Peyer's patch (tissue), 4 donors: ENCODE data around the gene TAGAP. TPM values are rescaled to one million over a fixed set of nuclear protein-coding genes. Genes with fewer than 3 reads are reported as not detected.

Source experiments
- DNase-seq, 3 donors: peaks; one replicate each; pipeline ENCODE4 v3.0.0-alpha.2; 2017 to 2019
- H3K27ac ChIP-seq, 4 donors: fragments of 200-600 bp; sonication (generic); one replicate each; pipeline ENCODE4 v1.5.1; 2016 to 2019
- H3K27me3 ChIP-seq, 2 donors: fragments of 200-600 bp; sonication (generic); one replicate each; pipeline ENCODE4 v1.5.1; 2019
- H3K36me3 ChIP-seq, 3 donors: fragments of 200-600 bp; sonication (generic); one replicate each; pipeline ENCODE4 v1.5.1; 2016 to 2019
- H3K4me1 ChIP-seq, 4 donors: fragments of 200-600 bp; sonication (generic); one replicate each; pipeline ENCODE4 v1.5.1; 2016 to 2019
- H3K4me3 ChIP-seq, 4 donors: fragments of 200-600 bp; sonication (generic); 1 replicate in 3 of 4; 2 replicates in 1 of 4; pipeline ENCODE4 v1.5.1; 2016 to 2019; ENCODE audit warnings: mild to moderate bottlenecking in 1 of 4
- H3K9me3 ChIP-seq, 4 donors: fragments of 200-600 bp; sonication (generic); one replicate each; pipeline ENCODE4 v1.5.1; 2016 to 2019; ENCODE audit warnings: mild to moderate bottlenecking in 1 of 4
- CTCF ChIP-seq, 6 experiments: fragments of 450-650 bp in 4 of 6; fragments of 200-600 bp in 2 of 6; sonication (generic) in 1 of 6; IDR thresholded peaks; one replicate each; pipeline ENCODE4 v1.5.1; 2017 to 2019; ENCODE audit warnings: antibody characterized with exemption in 6 of 6, mild to moderate bottlenecking in 3 of 6, moderate library complexity in 1 of 6
- POLR2A ChIP-seq, 2 donors: fragments of 450-650 bp; IDR thresholded peaks; one replicate each; pipeline ENCODE4 v1.5.1; 2017; ENCODE audit warnings: antibody characterized with exemption in 2 of 2, mild to moderate bottlenecking in 2 of 2, moderate library complexity in 2 of 2
- total RNA-seq, 4 donors: library from RNA; depleted of rRNA; stranded (reverse); fragments of >200 nt; gene quantifications; one replicate each; pipeline ENCODE4 v1.1.0, GENCODE V29; 2016

TAGAP gene
- total RNA-seq, 4 donors from 2014 or later, result 3.9 to 18.2 (median 5.4) TPM

DNA sequence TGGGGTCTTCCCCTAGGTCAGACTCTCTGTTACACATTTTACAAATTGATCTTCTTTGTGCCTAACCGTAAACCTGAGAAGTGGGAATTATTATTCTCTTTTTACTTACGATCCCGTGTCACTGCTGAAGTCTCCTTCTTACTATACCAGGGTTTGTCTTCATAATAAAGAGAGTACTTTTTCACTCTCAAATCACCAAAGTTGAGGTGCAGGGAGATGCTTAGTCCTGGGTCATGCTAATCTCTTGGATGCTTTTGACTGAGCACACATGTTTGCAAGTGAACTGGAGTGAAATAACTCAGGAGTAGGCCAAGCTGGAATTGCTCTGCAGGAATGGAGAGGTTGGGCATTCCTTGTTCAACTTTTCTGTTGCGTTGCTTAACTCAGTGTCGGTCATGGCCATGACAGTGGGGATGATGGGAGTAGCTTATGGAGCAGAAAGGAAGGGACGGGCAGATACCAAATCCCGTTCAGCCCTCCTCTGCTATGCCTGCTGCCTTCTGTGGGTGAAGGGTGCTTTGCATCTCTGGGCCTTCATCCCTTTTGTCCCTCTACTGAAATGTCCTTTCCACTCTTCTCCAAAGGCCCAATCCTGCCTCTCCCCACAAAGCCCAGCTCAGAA, 15.2 kb upstream of the TAGAP start:
- DNase-seq, result no peak
- Histone ChIP-seq H3K36me3 (no peaks in the 10 kb centered on the region), H3K27ac (no peak overlapping the region), H3K9me3 (no peaks in the 10 kb centered on the region), H3K4me3 (no peak overlapping the region), H3K4me1 (peaks cover 0 to 18% (median 12%) of the 10 kb centered on the region in 4 donors), H3K27me3 (no peaks in the 10 kb centered on the region)
- TF ChIP-seq CTCF (IDR thresholded peaks at IDR 0.05) (no peak), POLR2A (IDR thresholded peaks at IDR 0.05) (no peak)

- no peaks in the 10 kb centered on the region for H3K27me3 ChIP-seq
- H3K36me3 ChIP-seq, result no peaks in the 10 kb centered on the region
- no peak overlapping the region for H3K4me3 ChIP-seq
- DNase-seq, result no peak
- no peak overlapping the region for H3K27ac ChIP-seq
- no peaks in the 10 kb centered on the region for H3K9me3 ChIP-seq
- no peak for TF ChIP-seq POLR2A (IDR thresholded peaks at IDR 0.05)
- TF ChIP-seq CTCF (IDR thresholded peaks at IDR 0.05), result no peak
- peaks cover 0 to 18% (median 12%) of the 10 kb centered on the region in 4 donors for H3K4me1 ChIP-seq
These were observed 14.3 kb upstream of the TAGAP start for GRCh38 chr6:159059141-159059540.

- H3K4me3 ChIP-seq, result no peak overlapping the region
- TF ChIP-seq POLR2A (IDR thresholded peaks at IDR 0.05) (no peak), CTCF (IDR thresholded peaks at IDR 0.05) (no peak)
- H3K9me3 ChIP-seq, result no peaks in the 10 kb centered on the region
- H3K27me3 ChIP-seq, result no peaks in the 10 kb centered on the region
- peak overlapping the region in 1 of 4 donors; percentile 58 for H3K27ac ChIP-seq
- peaks cover 0 to 8% (median 4%) of the 10 kb centered on the region in 4 donors for H3K4me1 ChIP-seq
- DNase-seq, result no peak
- no peaks in the 10 kb centered on the region for H3K36me3 ChIP-seq
These were observed 12.1 kb upstream of the TAGAP start for GRCh38 chr6:159056899-159057298.

DNA sequence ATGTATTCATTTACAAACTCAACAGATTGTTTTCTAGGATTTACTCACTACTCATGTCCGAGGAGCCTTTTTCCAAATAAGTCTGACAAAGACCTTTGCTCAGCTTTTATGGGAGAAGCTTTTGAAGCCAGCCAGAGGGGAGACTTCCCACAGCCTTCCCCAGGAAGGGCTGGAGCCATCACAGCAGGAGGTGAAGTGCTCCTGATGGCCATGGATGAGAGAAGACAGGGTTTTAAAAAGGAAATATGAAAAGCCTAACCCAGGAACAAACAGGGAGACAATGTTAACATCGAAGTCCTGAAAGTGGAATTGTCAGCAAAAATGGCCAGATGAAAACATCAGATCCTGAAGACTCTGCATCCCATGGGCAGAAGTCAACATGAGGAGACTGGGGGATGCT, 11.6 kb upstream of the TAGAP start:
- H3K4me3 ChIP-seq, result no peak overlapping the region
- no peaks in the 10 kb centered on the region for H3K36me3 ChIP-seq
- DNase-seq, result no peak
- no peaks in the 10 kb centered on the region for H3K27me3 ChIP-seq
- H3K27ac ChIP-seq, result peak overlapping the region in 1 of 4 donors; percentile 58
- no peak for TF ChIP-seq CTCF (IDR thresholded peaks at IDR 0.05)
- TF ChIP-seq POLR2A (IDR thresholded peaks at IDR 0.05), result no peak
- no peaks in the 10 kb centered on the region for H3K9me3 ChIP-seq
- H3K4me1 ChIP-seq, result peaks cover 0 to 8% (median 2%) of the 10 kb centered on the region in 4 donors

GRCh38 chr6:159056003-159056402, 11.2 kb upstream of the TAGAP start:
- Histone ChIP-seq H3K4me3 (no peak overlapping the region), H3K27me3 (no peaks in the 10 kb centered on the region), H3K36me3 (no peaks in the 10 kb centered on the region), H3K9me3 (no peaks in the 10 kb centered on the region), H3K27ac (peak overlapping the region in 1 of 4 donors; percentile 60), H3K4me1 (peaks cover 0 to 8% (median 2%) of the 10 kb centered on the region in 4 donors)
- DNase-seq, result no peak
- TF ChIP-seq CTCF (IDR thresholded peaks at IDR 0.05) (no peak), POLR2A (IDR thresholded peaks at IDR 0.05) (no peak)
